HG02678 (cell line): Measurements from ENCODE around the gene NAPEPLD.
"Not testable (repeated sequence)": the region's sequence is repeated elsewhere in the genome, so short reads cannot be mapped to it uniquely, and the experiment has no call there.

ENCODE experiments used
- ATAC-seq: cut with Tn5 transposase; IDR thresholded peaks from one replicate; pipeline ENCODE4 v1.9.1; 2021; ENCODE audit warnings: mild to moderate bottlenecking, moderate library complexity; ENCODE audit not compliant: unreplicated experiment

The NAPEPLD gene

DNA sequence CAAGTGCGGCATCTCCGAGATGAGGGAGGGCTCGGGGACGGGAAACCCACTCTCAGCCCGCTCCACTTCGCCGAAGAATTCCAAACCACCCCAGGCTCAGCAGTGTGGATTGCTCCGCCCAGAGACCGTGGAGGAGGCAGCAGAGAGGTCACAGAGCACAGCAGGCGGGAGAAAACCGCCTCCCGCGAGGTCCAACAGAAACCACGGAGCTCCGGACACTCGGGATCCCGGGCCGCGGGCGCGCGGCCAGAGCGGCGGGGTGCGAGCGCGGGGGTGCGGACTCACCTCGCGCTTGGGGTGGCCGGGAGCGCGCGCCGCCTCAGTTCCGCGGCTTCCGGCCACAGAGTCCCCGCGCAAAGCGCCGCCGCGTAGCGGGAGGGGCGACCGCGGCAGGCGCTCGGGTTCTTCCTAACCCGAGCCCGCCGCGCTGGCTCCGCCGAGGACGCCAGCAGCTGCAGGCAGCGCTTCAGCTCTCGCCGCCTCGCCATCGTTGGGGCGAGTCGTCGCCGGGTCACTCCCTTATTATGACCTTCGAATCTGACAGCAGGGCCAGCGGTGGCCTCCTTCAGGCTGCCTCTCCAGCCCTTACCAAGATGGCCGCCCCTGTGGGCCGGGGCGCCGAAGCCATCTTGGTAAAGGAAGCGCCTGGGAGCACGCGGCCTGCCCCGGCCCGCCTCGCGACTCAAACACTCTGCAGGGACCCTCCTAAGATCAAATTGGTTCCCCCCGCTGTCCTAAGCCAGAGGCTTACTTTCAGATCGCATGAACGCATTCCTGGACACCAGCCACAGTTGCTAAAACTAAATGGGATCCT is at the start of gene NAPEPLD:
Gene NAPEPLD (minus strand): TSS at position 106 of the 814 bp plus-strand sequence. CDS start 20,323 bp downstream, outside the sequence.
- peak; percentile 86 for ATAC-seq

DNA sequence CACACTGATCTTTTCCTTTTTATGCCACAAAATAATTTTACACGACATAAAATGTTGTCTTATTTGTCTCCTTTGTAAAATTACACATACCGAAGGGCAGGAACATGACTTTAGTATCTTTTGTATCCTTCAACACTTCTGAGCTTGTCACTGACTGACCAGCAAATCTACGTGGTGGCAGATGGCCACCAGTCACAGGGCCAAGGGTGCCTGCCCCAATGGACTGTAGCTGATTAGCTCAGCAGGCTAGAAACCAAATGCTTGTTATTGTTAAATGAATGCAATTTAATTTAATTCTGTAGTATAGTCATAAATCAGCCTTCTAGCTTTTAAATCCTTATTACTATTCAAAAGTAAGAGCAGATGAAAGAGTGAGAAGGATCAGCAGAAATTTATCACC is 49.2 kb upstream of the NAPEPLD start:
- not testable (repeated sequence) for ATAC-seq

DNA sequence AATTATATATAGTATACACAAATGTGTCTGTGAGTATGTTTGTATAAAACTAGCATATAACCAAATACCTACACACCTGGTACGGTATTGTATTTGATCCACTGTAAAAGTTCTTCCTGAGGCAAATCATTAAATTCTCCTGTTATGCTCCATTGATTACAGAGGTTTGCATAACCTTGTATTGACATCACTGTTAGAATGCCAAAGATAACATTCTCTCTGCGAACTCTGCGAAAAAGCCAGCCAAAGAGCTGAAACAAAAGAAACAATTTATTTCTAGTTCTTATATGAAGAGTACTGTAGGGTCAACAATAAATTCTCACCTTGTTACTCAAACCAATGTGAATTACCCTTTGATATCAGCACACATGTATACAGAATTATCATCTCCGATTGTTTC is 46.5 kb upstream of the NAPEPLD start:
- not testable (repeated sequence) for ATAC-seq

DNA sequence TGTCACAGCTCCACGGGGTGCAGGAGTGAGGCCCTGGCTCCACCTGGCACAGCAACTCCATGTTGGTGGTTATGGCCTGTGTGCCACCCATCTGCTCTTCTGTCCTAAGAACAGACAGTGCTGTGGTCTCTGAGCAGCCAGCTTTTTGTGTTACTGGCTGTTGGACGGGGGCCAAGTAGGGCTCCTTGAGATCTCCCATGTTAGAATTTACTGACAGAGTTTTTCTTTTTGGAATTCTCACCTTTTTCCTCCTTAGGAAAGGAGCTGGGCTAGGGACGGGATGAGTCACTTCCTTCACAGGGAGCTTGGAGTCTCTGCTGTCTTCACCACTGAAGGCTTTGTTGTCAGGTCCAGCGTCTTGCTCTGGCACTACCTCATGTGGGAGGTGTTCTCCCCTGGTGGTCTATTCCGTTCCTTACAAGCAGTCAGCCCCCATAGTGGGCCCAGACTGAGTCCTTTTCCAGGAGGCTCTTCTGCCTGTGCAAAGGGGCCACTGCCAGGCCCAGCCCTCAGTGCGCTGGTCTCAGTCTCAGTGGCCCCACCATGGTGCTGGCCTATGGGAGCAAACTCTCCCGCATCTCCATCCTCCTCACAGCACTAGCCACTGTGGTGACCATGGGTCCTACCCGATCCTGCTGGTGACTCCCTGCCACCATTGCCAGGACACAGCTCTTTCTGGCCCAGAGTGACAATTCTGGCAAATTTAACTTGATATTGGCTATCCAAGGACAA is 23.7 kb upstream of the NAPEPLD start:
- not testable (repeated sequence) for ATAC-seq

- not testable (repeated sequence) for ATAC-seq
Measured at GRCh38 chr7:103171695-103172414, 23.0 kb upstream of the NAPEPLD start.

DNA sequence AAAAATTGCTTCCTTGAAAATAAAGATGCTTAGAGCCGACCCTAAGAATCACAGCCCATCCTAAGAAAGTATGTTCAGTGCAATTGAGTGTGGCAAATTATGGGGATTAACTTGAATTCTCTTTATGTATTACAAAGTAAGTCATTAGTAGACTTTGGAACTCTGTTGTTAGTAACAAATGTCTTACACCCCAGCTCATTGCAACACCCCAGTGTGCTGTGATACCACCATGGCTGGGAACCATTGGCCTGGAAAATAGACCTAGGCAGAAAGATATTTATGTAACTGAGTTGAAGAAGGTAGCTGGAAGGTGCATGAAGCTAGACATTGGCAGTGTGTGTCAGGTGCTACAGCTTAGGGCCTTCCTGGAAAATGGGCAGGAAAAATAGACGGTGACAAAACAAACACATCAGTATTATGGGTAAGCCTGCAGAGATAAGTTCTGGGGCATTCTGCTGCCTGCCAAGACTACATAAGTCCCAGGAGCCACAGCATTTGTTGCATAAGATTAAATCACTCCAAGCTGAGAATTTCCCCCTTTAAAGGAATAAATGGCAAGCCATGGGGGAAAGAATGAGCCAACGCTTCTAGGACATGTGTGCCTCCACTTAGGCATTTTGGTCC is 18.1 kb upstream of the NAPEPLD start:
- not testable (repeated sequence) for ATAC-seq

DNA sequence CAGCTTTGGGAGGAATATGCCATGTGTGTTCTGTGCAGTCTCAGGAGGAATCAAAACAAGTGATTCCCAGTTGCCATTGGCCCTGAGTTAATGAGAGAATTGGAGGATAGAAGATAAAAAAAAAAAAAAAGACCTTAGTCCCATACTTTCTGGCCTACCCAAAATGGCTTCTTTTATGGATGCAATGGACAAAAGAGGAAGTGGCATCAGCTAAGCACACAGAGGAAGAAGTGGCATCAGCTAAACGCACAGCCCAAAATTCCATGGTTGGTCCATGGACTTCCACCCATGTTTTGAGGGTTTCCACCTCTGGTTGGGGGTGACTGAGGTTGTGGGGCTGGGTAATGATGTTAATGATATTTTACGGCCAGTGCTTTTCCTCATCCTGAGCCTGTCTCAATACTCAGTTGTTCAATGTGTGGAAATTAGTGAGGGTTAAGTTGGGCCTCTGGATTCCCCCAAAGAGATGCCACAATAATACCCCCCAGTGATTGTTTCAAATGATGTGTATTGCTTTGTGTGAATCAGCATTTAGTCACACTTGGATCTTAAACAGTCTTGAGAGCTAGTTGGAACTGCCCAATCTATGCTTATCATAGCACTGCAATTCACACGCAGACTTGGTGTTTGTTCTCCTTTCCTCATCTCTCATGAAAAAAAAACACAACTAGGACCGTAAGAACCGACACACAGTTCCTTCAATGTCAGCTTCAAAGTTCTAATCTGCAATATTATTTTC is 14.4 kb upstream of the NAPEPLD start:
- not testable (repeated sequence) for ATAC-seq

- ATAC-seq, result not testable (repeated sequence)
Measured at GRCh38 chr7:103162641-103163040, 13.7 kb upstream of the NAPEPLD start.

DNA sequence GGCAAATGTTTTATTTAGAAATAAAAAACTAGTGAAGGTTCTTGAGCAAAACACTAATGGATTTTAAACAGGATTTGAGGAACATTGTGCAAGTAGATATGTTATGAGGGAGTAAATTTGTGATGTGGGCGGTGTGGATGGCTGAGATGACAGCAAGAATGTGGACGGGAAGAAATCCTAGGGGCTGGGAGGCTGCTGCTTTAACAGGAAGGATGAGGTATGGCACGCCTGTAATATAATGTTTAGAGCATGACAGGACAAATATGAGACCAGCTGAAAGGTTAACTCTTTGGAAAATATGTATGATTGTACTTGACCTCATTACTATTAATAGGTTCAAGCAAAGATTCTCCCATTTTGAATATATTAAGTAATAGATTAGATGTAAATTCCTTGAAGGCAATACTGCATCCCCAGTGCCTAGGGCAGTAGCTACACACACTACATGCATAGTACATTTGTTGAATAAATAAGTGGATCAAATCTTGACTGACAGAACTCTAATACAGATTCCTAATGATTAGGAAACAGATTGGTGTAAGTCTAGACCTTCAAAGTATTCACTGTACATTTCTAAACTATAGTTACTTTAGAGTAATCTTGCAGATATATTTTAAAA is 13.2 kb upstream of the NAPEPLD start:
- ATAC-seq, result not testable (repeated sequence)

DNA sequence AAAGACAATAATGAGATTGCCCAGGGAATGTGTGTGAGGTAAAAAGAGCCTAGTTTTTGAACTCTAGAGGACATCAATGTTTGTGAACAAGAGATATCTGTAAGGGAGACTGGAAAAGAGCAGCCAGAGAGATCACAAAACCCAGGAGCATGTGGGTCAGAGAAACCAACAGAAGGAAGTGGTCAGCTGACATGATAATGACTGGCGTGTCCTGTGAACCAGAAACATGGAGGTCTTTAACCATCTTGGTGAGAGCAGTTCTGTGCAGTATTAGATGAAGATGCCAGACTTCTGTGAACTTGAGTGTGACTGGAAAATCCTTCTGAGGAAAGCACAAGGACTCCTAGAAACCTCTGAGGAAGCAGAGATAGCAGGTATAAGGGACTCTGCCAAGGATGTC is 10.2 kb upstream of the NAPEPLD start:
- ATAC-seq, result not testable (repeated sequence)

GRCh38 chr7:103155331-103156024 is 6.6 kb upstream of the NAPEPLD start:
- ATAC-seq, result peak; percentile 54

DNA sequence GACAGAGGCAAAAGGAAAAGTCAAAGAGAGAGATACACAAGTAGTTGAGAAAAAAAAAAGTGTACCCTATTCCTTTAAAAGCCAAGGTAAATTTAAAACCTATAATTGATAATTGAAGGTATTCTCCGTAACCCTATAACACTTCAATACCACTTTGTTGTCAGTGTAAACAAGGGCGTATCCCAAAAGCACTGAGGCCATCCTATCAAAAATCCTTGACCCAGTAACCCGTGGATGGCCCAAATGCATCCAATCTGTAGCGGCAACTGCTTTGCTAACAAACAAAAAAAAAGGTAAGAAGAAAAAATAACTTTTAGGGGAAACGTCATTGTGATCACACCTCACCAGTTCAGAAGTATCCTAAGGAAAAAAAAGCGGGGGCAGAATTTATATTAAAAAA is 5.1 kb upstream of the NAPEPLD start:
- ATAC-seq, result no peak

DNA sequence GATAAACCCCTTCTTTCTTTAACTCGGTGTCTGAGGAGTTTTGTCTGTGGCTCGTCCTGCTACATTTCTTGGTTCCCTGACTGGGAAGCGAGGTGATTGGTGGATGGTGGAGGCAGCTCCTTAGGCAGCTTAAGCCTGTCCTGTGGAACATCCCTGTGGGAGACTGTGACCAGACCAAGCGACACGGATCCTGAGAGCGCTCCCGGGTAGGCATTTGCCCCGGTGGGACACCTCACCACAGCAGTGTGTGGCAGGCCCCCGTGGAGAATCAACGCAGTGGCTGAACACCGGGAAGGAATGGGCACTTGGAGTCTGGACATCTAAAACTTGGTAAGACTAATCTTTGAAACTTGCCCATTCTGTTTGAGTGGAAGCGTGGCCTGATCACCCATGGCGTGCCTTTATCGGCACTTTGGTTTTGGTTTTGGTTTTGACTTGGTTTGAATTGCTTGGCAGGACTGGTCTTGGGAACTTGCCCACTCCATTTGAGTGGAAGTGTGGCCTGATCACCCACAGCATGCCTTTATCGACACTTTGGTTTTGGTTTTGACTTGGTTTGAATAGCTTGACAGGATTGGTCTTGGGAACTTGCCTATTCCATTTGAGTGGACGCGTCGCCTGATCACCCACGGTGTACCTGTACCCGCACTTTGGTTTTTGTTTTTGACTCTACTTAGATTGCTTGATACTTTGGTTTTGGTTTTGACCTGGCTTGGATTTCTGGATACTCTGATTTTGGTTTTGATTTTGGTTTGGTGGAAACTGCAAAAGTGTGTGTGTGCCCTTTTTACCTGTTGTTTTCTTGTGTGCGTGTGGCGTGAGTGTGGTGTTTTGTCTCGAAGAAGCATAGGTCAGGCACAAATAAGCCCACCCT is 4.1 kb upstream of the NAPEPLD start:
- ATAC-seq, result not testable (repeated sequence)

DNA sequence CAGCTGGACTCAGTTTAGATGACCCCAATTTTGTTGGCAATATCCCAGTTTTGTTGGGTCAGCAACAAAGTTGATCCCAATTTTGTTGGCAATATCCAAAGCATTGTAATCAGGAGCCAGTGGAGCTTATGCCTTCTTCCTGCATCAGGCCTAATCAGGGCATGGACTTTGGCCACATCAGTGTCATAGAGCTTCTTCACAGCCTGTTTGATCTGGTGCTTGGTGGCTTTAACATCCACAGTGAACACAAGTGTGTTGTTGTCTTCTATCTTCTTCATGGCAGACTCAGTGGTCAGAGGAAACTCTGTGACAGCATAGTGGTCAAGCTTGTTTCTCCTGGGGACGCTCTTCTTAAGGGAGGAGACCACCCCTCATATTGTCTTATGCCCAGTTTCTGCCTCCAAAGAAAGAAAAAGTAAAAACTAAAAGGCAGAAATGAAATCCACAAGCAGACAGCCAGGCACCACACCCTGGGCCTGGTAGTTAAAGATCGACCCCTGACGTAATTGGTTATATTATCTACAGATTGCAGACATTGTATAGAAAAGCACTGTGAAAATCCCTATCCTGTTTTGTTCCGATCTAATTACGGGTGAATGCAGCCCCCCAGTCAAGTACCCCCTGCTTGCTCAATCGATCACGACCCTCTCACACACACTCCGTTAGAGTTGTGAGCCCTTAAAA is 3.2 kb upstream of the NAPEPLD start:
- not testable (repeated sequence) for ATAC-seq

- ATAC-seq, result no peak
Measured at GRCh38 chr7:103150192-103150591, 1.3 kb upstream of the NAPEPLD start.

DNA sequence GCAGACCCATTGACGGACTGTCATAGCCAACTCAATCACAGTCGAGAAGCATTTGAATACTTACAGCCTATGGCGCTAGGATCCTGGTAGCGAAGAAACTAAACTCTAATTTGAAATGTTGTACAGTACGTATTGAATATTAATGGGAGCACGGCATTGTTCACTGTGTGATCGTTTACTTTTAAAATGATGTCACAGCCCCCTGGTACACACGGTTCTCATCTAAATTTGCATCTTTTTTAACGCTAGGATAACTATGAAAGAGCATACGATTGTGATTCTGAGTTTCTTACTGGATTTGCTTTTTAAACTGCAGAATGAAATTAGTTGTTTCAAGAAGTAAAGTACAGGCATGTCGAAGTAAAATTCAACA is 895 bp upstream of the NAPEPLD start:
- ATAC-seq, result no peak

- no peak for ATAC-seq
Measured at GRCh38 chr7:103148131-103148993, 537 bp downstream of the NAPEPLD start.
